Osteocyte (in vitro differentiated cells): ENCODE measurements around the gene WDR11. TPM values are rescaled to one million over a fixed set of nuclear protein-coding genes. Genes with fewer than 3 reads are reported as not detected.
A peak's percentile ranks its signal among the peaks of the same experiment; 100 is the strongest.

Experiments
- DNase-seq: peaks from one replicate; pipeline ENCODE4 v3.0.0; 2021; ENCODE audit warnings: mixed read lengths; ENCODE audit not compliant: unreplicated experiment; ENCODE audit errors: extremely low spot score
- H3K27ac Mint-ChIP-seq: one replicate; pipeline ENCODE4 v1.8.0; 2021; ENCODE audit warnings: mild to moderate bottlenecking, mixed read lengths; ENCODE audit not compliant: unreplicated experiment
- H3K27me3 Mint-ChIP-seq: one replicate; pipeline ENCODE4 v1.8.0; 2021; ENCODE audit warnings: mixed read lengths; ENCODE audit not compliant: unreplicated experiment
- H3K36me3 Mint-ChIP-seq: one replicate; pipeline ENCODE4 v1.8.0; 2021; ENCODE audit warnings: mixed read lengths; ENCODE audit not compliant: unreplicated experiment
- H3K4me1 Mint-ChIP-seq: one replicate; pipeline ENCODE4 v1.8.0; 2021; ENCODE audit warnings: mixed read lengths; ENCODE audit not compliant: unreplicated experiment
- H3K4me3 Mint-ChIP-seq: one replicate; pipeline ENCODE4 v1.8.0; 2021; ENCODE audit warnings: mild to moderate bottlenecking, moderate library complexity, mixed read lengths; ENCODE audit not compliant: unreplicated experiment
- H3K9me3 Mint-ChIP-seq: one replicate; pipeline ENCODE4 v1.8.0; 2021; ENCODE audit warnings: mixed read lengths; ENCODE audit not compliant: unreplicated experiment
- total RNA-seq: library from RNA; stranded (reverse); gene quantifications from 2 replicates; pipeline ENCODE4 v1.2.1, GENCODE V29; 2021
- TF ChIP-seq, protein P1 (sequence below): fragments of 200-600 bp; sonication (generic); IDR thresholded peaks from 2 replicates; pipeline ENCODE4 v1.5.0; 2021; ENCODE audit warnings: antibody characterized with exemption, mild to moderate bottlenecking, moderate library complexity

WDR11 gene
- total RNA-seq, 1 donor from 2014 or later, result 61.8 TPM

DNA sequence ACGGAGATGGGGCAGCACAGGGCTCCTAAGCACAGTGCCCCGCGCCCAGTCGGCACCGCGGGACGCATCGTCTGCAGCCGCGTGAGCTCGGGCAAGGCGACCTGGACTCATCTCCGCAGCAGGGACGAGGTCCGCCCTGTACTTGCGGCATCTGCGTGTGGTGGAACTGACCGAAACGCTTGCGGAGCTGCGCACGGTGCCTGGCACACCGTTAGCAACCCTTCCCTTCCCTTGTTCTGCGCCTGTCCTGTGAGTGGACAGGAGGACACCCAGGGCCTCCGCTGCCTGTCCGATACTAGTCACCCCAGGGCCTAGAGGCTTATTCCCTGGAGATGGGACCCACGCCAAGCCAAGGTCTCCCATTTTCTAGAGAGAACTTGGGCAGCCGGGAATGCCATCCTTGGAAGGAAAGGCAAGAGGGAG lies 98.5 kb downstream of the WDR11 start:
- peaks cover 7% of the 10 kb centered on the region for H3K27me3 Mint-ChIP-seq
- DNase-seq, result no peak
- no peaks in the 10 kb centered on the region for H3K36me3 Mint-ChIP-seq
- peak overlapping the region; percentile 65 for H3K4me3 Mint-ChIP-seq
- no peak overlapping the region for H3K27ac Mint-ChIP-seq
- TF ChIP-seq, protein P1, sequence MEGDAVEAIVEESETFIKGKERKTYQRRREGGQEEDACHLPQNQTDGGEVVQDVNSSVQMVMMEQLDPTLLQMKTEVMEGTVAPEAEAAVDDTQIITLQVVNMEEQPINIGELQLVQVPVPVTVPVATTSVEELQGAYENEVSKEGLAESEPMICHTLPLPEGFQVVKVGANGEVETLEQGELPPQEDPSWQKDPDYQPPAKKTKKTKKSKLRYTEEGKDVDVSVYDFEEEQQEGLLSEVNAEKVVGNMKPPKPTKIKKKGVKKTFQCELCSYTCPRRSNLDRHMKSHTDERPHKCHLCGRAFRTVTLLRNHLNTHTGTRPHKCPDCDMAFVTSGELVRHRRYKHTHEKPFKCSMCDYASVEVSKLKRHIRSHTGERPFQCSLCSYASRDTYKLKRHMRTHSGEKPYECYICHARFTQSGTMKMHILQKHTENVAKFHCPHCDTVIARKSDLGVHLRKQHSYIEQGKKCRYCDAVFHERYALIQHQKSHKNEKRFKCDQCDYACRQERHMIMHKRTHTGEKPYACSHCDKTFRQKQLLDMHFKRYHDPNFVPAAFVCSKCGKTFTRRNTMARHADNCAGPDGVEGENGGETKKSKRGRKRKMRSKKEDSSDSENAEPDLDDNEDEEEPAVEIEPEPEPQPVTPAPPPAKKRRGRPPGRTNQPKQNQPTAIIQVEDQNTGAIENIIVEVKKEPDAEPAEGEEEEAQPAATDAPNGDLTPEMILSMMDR, result no peak
- peaks cover 12% of the 10 kb centered on the region for H3K4me1 Mint-ChIP-seq
- H3K9me3 Mint-ChIP-seq, result peaks cover 6% of the 10 kb centered on the region

- Mint-ChIP-seq H3K4me1 (peaks cover 12% of the 10 kb centered on the region), H3K4me3 (peak overlapping the region; percentile 65)
Observed at GRCh38 chr10:120950051-120950561, 98.9 kb downstream of the WDR11 start.

DNA sequence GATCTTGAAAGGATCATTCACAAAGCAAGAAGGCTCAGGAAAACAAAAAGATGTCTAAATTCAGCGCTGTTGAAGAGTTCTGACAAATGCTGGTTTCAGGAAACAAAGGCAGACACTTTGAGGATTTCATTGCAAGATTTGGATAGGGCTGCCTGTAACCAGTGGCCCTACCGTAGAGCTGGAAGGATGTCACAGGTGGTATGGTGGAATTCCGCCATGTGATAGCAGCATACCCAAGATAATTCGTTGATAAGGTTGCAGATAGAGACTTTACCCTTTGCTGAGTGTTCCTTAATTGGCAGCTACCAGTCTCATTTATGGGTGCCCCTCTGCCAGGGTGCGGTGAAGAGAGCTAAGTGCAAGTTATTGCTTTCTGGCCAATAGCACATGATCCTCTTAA lies 100.1 kb downstream of the WDR11 start:
- Mint-ChIP-seq H3K27me3 (peaks cover 7% of the 10 kb centered on the region), H3K27ac (no peak overlapping the region), H3K36me3 (no peaks in the 10 kb centered on the region)

More at GRCh38 chr10:120950051-120950561, 98.9 kb downstream of the WDR11 start:
- DNase-seq, result no peak
- Mint-ChIP-seq H3K27me3 (peaks cover 7% of the 10 kb centered on the region), H3K36me3 (no peaks in the 10 kb centered on the region), H3K27ac (peak overlapping the region; percentile 60), H3K9me3 (peaks cover 10% of the 10 kb centered on the region)
- TF ChIP-seq, protein P1, result no peak

DNA sequence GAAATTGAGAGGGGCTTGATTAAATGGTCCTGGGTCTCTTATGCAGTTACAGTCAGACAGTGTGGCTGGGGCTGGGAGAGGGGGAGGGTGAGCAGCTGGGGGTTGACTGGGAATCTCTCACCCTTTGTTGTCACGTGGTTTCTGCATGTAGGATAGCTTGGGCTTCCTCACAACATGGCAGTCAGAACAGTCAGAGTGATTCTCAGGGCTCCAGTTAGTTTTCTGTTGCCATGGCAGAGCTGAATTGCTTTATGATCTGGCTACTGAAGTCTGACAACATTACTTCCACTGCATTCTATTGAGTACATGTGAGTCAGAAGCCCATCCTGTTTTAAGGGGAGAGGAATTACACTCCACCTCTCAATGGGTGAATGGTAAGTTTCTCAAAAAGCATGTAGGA lies 102.7 kb downstream of the WDR11 start:
- H3K36me3 Mint-ChIP-seq, result no peaks in the 10 kb centered on the region
- peaks cover 14% of the 10 kb centered on the region for H3K9me3 Mint-ChIP-seq
- DNase-seq, result no peak
- peaks cover 7% of the 10 kb centered on the region for H3K27me3 Mint-ChIP-seq
- TF ChIP-seq, protein P1, result no peak
- no peak overlapping the region for H3K27ac Mint-ChIP-seq
- no peak overlapping the region for H3K4me3 Mint-ChIP-seq
- H3K4me1 Mint-ChIP-seq, result peaks cover 12% of the 10 kb centered on the region

More for the DNA sequence above, 100.1 kb downstream of the WDR11 start:
- H3K4me1 Mint-ChIP-seq, result peaks cover 12% of the 10 kb centered on the region
- TF ChIP-seq, protein P1, result no peak
- DNase-seq, result no peak
- H3K4me3 Mint-ChIP-seq, result no peak overlapping the region
- H3K9me3 Mint-ChIP-seq, result peaks cover 14% of the 10 kb centered on the region
